Stimulated activated CD4-positive, alpha-beta T cell treated with anti-CD3 and anti-CD28 coated beads, Interleukin-4, amount 100 ng/mL, for 24 hours (primary cell): ENCODE measurements around the gene NUCB1.

ENCODE experiments used
- DNase-seq: peaks from one replicate; pipeline ENCODE4 v3.0.0-alpha.2; 2020

Gene NUCB1

DNA sequence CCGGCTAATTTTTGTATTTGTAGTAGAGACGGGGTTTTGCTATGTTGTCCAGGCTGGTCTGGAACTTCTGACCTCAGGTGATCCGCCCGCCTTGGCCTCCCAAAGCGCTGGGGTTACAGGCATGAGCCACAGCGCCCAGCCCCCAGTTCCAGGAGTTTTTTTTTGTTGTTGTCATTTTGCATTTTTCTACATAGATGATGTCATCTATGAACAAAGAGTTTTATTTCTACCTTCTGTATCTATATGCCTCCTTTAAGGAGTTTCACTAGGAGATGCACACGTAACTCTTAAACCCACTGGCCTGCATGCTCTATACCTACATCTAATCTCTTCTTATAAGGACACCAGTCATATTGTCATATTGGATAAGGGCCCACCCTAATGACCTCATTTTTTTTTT is 38.1 kb downstream of the NUCB1 start:
- no peak for DNase-seq

DNA sequence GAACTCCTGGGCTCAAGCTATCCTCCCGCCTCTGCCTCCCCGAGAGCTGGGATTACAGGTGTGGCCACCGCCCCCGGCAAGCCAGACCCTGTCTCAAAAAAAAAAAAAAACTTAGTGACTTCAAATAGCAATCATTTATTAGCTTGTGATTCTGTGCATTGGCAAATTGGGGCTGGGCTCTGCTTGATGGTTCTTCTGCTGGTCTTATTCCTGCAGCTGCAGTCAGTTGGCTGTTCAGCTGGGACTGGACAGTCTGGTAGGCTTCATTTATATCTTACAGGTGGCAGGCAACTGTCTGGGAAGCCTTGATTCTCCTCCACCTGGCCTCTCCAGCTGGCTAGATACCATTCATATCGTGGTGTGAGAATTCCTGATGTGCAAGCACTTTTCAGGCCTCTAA is 40.8 kb downstream of the NUCB1 start:
- no peak for DNase-seq

DNA sequence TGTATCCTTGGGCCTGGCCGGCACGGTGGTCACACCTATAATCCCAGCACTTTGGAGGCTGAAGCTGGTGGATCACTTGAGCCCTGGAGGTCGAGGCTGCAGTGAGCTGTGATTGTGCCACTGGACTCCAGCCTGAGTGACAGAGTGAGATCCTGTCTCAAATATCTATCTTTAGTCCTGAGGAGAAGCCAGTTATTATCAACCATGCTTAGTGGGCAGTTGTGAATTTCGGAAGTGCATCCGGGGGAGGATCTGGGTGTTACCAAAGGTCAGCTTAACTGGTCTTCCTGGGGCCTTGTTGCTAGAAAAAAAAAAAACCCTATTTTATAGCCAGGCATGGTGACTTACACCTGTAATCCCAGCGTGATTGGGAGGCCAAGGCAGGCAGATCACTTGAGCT is 43.0 kb downstream of the NUCB1 start:
- DNase-seq: no peak

DNA sequence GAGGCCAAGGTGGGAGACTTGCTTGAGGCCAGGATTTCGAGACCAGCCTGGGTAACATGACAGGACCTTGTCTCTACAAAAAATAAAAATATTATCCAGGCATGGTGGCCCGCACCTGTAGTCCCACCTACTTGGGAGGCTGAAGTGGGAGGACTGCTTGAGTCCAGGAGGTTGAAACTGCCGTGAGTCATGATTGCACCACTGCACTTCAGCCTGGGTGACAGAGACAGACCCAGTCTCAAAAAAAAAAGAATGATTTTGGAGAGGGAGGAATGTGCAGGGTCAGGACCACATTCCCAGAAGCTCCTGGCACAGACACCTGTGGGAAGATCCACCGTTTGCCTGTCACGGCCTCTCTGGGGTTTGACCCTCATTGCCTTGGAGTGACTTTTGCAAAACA is 45.3 kb downstream of the NUCB1 start:
- no peak for DNase-seq

DNA sequence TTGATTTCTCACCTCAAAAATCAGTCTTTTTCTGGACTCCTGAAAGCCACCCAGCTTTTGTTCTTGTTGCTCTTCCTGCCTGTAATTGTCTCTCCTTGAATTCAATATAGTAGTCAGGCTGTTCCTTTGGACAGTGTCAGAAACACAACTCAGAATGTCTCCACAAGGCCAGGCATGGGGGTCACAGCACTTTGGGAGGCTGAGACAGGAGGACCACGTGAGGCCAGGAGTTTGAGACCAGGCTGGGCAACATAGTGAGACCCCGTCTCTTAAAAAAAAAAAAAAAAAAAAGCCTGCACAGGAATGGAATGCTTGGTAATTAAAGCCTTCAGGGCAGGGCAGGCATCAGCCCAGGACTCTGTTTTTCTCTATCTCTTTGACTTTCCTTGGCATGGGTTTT is 45.7 kb downstream of the NUCB1 start:
- no peak for DNase-seq

DNA sequence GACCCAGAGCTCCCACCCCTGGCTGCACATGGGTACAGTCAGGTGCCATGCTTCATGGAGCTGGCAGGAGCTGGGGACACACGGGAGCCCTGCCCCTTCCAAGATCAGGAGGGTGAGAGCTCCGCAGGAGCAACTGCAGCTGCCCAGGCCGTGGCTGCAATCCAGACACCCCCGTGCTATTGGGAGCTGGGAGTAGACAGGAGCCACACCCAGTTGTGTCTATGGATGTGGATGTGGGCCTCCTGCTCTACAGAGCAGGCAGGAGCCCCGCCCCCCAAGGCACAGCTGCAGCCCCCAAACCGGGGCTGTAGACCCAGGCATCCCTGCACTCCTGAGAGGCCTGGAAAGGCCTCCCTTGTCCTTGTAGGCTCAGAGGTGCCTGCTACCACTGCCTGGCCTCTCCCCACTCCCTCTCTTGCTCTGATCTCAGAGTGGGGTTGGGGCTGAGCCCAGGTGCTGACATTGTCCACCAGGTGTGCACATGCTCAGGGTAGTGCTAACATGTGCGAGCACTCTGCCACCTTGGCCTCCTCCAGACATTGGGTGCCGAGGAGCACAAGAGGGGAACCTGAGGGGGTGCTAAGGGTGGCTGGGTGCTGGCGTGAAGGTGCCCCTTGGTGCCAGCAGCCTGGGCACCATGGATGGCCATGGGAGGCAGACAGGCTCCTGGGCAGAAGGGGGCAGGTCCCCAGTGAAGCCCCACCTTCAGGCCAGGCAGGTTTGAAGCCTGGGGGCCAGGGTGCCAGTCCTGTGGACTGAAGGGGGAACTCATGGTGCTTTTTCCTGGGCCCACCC is 46.5 kb downstream of the NUCB1 start:
- no peak for DNase-seq

DNA sequence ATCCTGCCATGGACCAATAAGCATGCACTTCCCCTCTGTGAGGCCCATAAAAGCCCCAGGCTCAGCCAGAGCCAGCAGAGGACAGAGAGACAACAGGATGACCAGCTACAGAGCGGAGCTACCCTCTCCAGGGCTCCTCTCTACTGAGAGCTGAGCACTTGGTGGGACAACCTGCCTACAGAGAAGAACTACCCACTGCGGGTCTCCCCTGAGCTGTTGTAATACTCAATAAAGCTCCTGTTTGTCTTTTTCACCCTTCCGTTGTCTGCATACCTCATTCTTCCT is 47.1 kb downstream of the NUCB1 start:
- DNase-seq: no peak

DNA sequence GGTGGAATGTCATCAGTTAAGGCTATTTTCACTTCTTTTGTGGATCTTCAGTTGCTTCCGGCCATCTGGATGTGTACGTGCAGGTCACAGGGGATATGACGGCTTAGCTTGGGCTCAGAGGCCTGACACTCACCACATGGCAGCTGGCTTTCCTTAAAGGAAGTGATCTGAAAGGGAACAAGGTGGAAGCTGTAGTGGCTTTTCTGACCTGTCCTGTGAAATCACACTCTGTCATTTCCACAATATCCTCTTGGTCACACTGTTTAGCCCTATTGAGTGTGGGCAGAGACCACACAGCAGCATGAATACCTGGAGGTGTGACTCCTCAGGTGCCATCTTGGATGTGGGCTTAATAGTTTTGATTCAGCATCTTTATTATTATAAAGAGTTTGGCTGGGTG is 50.0 kb downstream of the NUCB1 start:
- no peak for DNase-seq

DNA sequence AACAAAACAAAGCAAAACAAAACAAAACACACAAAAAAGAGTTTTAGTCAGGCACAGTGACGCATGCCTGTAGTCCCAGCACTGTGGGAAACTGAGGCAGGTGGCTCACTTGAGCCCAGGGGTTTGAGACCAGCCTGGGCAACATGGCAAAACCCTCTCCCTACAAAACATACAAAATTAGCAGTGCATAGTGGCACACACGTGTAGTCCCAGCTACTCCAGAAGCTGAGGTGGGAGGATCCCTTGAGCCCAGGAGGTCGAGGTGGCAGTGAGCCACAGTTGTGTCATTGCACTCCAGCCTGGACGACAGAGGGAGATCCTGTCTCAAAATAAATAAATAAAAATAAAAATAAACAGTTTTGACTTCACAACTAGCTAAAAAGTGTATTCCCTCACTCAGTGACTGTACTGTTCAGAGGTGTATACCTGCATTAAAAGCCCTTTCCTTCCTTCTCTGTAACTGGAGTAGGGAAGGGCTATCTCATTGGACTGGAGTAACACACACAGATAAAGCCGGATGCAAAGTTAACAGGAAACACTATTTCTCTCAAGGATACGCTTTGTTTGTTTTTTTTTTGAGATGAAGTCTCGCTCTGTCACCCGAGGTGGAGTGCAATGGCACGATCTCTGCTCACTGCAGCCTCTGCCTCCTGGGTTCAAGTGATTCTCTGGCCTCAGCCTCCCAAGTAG is 50.9 kb downstream of the NUCB1 start:
- no peak for DNase-seq

DNA sequence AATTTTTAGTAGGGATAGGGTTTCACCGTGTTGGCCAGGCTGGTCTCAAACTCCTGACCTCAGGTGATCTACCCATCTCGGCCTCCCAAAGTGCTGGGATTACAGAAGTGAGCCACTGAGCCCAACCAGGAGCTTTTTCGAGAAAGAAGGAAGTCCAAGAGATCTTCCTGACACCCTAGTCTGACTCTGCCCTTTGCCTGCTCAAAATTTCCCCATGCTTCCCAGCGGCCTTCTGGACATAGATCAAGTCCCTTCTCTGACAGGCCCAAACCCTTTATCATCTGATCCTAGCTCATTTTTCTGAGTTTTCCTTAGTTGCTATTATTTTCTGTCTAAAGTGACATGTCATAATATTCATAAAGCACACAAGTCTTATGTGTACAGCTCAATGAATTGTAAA is 53.0 kb downstream of the NUCB1 start:
- no peak for DNase-seq

DNA sequence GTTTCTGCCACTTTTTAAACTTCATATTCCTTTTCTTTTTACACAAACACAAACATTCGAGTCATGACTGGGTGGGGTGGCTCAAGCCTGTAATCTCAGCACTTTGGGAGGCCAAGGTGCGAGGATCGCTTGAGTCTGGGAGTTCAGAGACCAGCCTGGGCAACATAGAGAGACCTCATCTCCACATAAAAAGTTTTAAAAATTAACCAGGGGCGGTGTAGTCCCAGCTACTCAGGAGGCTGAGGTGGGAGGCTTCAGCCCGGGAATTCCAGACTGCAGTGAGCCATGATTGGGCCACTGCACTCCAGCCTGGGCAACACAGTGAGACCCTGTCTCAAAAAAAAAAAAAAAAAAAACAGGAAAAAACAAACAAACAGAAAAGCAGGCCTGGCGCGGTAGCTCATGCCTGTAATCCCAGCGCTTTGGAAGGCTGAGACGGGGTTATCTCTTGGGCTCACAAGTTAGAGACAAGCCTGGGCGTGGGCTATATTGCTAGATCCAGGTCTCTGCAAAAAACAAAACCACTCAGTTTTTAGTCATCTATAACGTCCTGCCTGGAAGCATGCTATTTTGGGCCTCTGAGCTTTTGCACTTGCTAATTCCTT is 54.0 kb downstream of the NUCB1 start:
- no peak for DNase-seq

DNA sequence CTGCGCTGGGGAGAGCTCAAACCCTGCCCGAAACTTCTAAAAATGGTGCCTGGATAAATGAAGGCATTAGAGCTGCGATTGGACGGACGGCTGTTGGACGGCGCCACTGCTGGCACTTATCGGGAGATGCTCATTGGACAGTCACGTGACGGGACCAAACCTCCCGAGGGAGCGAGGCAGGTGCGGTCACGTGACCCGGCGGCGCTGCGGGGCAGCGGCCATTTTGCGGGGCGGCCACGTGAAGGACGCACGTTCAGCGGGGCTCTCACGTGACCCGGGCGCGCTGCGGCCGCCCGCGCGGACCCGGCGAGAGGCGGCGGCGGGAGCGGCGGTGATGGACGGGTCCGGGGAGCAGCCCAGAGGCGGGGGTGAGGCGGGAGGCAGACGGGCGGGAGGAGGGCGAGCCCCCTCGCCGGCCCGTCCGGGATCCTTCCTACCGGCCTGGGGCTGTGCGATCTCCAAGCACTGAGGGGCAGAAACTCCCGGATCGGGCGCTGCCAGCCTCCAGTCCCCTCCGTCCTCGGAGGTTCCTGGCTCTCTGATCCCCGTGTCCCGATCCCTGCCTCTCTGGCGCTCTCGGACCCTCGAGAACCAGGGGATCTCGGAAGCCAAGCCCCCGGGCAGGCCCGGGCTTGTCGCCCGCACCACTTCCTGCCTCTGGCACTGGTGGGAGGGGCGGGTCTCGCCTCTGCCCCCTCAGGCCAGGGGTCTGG is 54.6 kb downstream of the NUCB1 start, which contains the start of gene BAX:
Gene BAX (plus strand): TSS at position 281 of the 713 bp plus-strand sequence. CDS start 54 bp downstream, at position 335.
- peak; percentile 96 for DNase-seq

DNA sequence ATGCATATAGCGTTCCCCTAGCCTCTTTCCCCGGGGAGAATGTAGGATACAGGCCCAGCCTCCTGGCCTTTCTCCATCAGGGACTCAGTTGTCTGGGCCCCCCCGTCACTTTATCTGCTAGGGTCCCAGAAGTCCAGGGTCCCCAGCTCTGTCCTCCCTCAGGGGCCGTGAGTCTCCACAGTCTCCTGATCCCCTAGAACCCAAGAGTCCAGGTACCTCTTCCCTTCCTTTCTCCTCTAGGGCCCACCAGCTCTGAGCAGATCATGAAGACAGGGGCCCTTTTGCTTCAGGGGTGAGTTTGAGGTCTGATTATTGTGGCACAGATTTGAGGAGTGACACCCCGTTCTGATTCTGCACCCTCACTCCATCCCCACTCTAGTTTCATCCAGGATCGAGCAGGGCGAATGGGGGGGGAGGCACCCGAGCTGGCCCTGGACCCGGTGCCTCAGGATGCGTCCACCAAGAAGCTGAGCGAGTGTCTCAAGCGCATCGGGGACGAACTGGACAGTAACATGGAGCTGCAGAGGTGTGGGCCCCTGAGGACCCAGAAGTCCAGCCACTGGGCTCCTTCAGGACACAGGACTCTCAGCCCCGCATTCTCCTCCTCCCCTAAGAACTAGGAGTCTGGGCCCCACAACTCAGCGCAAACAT is 55.3 kb downstream of the NUCB1 start:
- no peak for DNase-seq

DNA sequence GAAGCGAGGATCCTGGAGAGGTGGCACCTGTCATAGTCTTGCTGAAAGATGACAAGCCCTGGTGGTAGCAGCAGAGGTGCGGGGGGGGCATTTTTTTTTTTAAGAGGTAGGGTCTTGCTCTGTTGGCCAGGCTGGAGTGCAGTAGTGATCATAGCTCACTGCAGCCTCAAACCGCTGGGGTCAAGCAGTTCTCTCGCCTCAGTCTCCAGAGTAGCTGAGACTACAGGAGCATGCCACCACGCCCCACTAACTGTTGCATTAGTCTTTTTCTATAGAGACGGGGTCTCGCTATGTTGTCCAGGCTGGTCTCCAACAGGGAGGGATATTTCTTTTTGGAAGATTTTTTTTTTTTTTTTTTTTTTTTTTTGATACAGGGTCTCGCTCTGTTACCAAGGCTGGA is 57.9 kb downstream of the NUCB1 start:
- no peak for DNase-seq

DNA sequence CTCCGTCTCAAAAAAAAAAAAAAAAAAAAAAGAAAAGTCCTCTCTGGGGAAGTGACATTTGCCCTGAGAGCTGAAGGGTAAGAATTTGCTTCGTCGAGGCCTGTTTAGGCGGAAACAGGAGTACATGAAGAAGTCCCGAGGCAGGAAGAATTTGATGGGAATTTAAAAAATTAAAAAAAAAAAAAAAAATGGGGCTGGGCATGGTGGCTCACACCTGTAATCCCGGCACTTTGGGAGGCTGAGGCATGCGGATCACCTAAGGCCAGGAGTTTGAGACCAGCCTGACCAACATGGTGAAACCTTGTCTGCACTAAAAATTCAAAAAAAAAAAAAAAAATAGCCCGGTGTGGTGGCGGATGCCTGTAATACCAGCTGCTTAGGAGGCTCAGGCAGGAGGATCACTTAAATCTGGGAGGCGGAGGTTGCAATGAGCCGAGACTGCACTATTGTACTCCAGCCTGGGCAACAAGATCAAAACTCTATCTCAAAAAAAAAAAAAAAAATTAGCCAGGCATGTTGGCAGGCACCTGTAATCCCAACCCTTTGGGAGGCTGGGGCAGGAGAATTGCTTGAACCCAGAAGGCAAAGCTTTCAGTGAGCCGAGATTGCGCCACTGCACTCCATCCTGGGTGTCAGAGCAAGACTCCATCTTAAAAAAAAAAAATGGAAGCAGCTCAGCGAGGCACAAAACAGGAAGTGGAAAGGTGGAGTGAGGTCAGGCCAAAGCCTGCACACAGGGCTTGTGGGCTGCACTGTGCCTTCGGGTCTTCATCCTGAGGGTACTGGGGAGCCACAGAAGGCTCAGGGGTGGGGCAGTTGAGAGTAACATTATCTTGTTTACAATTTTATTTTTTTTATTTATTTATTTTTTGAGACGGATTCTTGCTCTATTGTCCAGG is 59.5 kb downstream of the NUCB1 start:
- no peak for DNase-seq

DNA sequence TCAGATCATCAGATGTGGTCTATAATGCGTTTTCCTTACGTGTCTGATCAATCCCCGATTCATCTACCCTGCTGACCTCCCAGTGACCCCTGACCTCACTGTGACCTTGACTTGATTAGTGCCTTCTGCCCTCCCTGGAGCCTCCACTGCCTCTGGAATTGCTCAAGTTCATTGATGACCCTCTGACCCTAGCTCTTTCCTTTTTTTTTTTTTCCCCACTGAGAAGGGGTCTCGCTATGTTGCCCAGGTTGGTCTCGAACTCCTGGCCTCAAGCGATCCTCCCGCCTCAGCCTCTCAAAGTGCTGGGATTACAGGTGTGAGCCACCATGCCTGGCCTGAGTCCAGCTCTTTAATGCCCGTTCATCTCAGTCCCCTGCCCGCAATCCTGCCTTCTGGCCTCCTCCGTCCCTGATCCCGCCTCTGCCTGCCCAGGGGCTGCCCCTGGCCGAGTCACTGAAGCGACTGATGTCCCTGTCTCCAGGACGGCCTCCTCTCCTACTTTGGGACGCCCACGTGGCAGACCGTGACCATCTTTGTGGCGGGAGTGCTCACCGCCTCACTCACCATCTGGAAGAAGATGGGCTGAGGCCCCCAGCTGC is 61.0 kb downstream of the NUCB1 start:
- no peak for DNase-seq

DNA sequence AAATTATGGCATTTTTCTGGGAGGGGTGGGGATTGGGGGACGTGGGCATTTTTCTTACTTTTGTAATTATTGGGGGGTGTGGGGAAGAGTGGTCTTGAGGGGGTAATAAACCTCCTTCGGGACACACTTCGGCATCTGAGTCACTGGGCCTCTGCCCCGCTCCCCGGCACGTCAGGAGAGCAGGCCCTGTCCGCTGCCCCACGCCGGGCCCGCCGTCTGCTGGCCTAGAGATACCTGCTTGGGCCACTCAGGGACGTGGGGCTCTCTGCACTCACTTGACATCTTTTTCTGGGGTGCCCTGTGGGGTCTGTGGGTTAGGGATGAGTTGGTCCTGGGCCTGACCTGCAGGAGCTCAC is 61.5 kb downstream of the NUCB1 start:
- DNase-seq: no peak

DNA sequence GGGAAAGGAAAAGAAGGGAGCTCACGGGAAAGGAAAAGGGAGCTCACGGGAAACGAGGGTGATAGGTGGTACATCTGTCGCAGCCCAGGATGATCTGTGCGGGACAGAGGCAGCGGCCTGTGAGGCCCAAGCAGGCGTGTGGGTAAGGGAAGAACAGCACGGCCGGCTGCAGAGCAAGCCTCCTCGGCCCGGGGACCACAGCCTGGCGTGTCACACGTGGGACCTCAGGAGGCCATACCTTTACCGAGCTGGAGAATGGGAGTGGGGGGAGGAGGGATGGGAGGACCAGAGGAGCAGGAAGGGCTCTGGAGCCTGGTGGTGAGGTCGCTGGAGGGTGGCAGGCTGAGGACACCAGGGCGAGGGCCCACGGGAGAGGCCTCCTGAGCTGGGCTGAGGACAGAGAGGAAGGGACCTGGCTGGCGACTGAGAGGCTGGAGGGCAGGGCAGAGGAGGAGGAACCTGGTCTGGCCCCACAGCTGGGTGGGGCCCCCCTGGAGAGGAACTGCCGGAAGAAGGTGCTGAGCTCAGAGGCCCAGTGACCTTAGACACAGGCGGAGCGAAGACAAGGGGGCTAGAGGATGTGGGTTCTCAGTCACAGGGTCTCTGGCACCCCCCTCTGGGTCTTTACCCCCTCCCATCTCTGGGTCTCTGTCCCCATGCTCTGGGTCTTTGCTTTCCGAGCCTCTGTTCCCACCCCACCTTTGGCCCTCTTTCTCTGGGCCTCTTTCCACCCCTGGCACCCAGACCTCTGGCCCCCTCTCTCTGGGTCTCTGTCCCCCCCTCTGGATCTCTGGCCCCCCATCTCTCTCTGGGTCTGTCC is 62.1 kb downstream of the NUCB1 start:
- DNase-seq: peak; percentile 60

DNA sequence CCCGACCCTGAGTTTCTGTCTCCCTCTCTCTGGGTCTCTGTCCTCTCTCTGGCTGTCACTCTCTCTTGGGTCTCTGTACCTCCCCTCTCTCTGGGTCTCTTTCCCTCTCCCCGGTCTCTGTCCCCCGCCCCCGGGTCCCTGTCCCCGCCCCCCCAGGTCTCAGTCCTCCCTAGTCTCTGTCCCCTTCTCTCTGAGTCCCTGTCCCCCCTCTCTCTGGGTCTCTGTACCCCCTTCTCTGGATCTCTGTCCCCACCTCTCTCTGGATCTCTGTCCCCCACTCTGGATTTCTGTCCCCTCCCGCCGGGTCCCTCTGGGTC is 62.7 kb downstream of the NUCB1 start:
- DNase-seq: no peak

DNA sequence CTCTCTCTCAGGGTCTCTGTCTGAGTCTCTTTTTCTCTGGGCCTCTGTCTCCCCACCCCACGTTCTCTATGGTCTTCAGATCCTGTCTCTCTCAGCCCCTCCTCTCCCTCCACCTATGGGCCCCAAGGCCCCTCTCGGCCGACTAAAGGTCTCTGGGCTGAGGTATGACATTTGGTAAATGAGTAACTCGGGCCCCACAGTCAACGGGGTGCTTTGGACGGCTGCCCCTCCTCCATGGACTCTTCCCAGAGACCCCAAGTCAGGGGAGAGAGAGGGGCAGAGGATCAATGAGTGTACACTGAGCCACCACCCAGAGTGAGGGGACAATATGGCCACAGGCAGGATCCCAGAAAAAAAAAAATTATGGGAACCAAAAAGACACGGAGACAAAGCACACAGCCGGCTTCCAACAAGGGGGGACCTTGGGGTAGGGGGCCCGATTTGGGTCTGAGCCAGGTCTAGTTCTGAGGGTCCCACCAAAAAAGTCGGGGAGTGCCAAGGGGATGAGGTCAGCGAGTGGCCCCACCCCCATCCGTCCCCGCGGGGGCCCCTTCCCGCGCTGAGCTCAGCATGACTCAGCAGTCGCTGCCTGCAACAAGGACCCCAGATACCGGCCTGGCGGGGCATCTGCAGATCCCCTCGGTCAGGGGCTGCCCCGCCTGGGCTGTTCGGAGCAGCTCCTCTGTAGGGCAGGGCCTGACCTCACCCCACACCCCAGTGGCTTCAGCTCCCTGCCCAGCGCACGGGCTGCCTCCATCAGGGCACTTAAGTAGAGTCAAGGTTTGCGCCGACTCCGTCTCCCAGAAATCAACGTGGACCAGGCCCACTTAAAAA is 63.5 kb downstream of the NUCB1 start:
- DNase-seq: peak; percentile 74
